Astrocyte of the cerebellum (primary cell): Measurements from ENCODE around the gene MXD1.

Experiments used
- DNase-seq: peaks from one replicate; pipeline ENCODE4 v3.0.0-alpha.2; 2011; ENCODE audit warnings: low read depth
- H3K4me3 ChIP-seq: 2 replicates; pipeline ENCODE4 v1.5.1; 2011; ENCODE audit warnings: mild to moderate bottlenecking, low read depth, low read length, moderate library complexity
- in situ Hi-C: cut with HindIII; loops from 2 replicates; pipeline ENCODE4 v1.10.0; 2017; ENCODE audit warnings: low sequenced_read_pairs
- TF ChIP-seq, protein P1 (sequence below): IDR thresholded peaks from 2 replicates; pipeline ENCODE4 v1.5.1; 2012; ENCODE audit warnings: low read length, low read depth, moderate library complexity, mild to moderate bottlenecking; ENCODE audit errors: missing control alignments

Gene MXD1

DNA sequence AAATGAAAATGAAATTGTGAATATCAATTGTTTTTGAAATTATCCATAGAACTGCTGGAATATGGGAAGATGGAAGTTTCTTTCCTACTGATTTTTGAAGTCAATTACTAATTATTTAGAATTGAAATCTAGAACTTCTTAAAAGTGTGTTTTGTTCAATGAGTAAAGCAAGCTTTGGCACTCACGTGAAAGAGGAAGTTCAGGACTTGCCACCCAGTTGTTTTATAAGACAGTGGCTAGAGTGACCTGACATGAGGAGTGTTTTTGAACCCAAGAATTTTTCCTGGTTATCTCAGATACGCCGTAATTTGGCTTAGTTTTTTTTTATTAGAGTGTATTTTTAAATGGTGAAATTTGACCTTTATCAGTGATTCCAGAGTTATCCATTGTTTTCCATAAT lies 3.5 kb downstream of the MXD1 start:
- in situ Hi-C loops, result loop anchor here (5.0 kb wide), 1 partner anchor 169 kb away; the partner anchor contains the start of gene PCBP1
- no peak overlapping the region for H3K4me3 ChIP-seq
- TF ChIP-seq, protein P1, sequence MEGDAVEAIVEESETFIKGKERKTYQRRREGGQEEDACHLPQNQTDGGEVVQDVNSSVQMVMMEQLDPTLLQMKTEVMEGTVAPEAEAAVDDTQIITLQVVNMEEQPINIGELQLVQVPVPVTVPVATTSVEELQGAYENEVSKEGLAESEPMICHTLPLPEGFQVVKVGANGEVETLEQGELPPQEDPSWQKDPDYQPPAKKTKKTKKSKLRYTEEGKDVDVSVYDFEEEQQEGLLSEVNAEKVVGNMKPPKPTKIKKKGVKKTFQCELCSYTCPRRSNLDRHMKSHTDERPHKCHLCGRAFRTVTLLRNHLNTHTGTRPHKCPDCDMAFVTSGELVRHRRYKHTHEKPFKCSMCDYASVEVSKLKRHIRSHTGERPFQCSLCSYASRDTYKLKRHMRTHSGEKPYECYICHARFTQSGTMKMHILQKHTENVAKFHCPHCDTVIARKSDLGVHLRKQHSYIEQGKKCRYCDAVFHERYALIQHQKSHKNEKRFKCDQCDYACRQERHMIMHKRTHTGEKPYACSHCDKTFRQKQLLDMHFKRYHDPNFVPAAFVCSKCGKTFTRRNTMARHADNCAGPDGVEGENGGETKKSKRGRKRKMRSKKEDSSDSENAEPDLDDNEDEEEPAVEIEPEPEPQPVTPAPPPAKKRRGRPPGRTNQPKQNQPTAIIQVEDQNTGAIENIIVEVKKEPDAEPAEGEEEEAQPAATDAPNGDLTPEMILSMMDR, result no peak
- DNase-seq, result no peak

DNA sequence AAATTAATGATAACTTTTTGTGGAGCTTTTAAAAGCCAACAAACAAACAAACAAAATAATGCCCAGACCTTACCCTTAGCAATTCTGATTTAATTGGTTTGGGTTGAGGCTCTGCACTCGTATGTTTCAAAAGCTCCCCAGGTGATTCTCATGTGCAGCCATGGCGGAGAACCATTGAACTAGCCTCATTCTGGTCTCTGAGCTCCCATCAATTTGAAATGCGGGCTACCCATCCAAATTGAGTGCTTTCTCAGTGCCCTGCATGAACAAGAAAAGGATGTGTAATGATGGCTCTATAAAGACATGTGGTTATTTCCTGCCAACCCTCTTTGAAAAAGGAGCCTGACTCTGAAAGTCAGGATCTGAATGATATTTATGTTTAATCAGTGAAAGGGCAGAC lies 8.2 kb downstream of the MXD1 start:
- in situ Hi-C loops, result no loop called here
- TF ChIP-seq, protein P1, result no peak
- DNase-seq, result no peak
- H3K4me3 ChIP-seq, result no peak overlapping the region

DNA sequence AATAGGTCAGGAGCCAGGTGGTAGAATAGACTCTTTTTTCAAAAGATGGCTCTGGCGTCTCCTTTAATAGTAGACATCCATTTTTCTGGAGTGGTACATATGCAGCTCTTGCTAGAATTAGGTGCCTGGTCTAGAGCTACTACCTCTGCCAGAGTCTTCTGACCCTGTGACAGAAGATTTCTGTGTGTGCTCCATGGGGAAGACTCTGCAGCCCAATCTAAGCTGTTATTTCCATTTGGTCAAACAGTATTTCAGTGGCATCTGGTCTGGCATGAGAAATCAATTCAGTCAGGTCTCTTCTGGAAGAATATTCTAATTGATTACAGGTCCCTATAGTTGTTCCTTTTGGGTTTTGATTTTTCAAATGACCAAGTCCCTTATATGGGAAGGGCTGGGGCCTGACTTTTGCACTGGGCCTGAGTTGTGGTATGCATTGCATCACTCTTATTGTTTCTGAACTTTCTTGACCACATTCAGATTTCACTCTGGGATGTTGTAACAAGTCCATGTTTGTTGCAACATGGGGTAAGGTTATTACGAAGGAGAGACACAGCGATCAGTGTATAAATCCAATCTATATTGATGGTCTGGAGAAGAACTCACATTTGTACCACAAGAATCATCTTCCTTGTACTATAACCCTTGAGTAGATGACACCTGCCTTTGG lies 12.1 kb downstream of the MXD1 start:
- H3K4me3 ChIP-seq, result no peak overlapping the region
- DNase-seq, result no peak
- TF ChIP-seq, protein P1, result no peak
- in situ Hi-C loops, result no loop called here

DNA sequence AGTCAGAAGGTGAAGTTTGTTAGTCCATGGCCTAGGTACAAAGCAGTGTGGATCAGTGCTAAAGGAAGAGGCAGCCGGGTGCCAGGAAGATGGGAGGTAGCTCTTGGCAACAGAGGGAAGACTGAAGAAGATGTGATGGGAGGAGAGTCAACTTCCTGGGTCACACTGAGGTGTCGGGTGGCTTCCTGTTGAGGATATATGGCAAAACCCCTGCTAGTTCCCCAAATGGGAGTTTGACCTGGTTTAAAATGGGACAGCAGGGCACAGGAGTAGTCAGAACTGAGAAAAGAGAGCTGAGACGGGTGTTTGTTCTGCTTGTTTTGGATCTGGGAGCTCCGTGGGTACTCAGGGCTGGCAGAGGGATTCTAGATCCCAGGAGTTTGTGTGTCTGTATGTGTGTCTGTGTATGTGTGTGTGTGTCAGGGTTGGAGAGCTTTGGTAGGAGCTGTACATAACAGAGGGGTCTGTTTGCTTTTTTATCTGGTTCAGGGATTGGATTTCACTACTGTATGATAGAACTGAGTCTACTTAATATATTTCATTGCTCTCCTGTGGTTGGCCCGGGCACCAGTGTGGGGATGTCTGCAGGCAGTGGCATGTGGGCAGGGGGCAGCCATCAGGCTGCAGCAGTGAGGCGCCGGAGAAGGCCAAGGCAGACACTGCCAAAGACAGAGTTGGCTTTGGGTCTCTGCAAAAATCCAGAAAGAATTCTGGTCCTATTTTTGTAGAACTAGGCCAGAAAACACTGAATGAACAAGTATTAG lies 17.1 kb downstream of the MXD1 start:
- no peak for DNase-seq
- no peak overlapping the region for H3K4me3 ChIP-seq
- in situ Hi-C loops, result loop anchor here (10.0 kb wide), 1 partner anchor 213 kb away; no protein-coding TSS in a partner anchor
- TF ChIP-seq, protein P1, result no peak

DNA sequence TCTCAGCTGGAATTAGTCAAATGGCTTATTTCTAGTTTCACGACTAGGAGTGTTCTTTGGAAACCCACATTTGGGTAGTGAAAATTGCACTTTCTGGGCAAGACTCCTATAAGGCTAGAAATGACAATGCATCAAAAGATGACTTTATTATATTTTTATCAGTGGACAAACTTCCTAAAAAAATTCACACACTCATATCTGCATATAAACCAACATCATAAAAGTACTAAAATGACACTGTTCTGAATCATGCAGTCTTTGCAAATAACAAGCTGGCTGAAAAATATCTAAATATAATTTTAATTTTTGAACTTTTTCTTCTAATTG lies 17.6 kb downstream of the MXD1 start:
- no peak for DNase-seq
- in situ Hi-C loops, result loop anchor here (10.0 kb wide), 1 partner anchor 212 kb away; no protein-coding TSS in a partner anchor
- no peak overlapping the region for H3K4me3 ChIP-seq
- TF ChIP-seq, protein P1, result no peak

DNA sequence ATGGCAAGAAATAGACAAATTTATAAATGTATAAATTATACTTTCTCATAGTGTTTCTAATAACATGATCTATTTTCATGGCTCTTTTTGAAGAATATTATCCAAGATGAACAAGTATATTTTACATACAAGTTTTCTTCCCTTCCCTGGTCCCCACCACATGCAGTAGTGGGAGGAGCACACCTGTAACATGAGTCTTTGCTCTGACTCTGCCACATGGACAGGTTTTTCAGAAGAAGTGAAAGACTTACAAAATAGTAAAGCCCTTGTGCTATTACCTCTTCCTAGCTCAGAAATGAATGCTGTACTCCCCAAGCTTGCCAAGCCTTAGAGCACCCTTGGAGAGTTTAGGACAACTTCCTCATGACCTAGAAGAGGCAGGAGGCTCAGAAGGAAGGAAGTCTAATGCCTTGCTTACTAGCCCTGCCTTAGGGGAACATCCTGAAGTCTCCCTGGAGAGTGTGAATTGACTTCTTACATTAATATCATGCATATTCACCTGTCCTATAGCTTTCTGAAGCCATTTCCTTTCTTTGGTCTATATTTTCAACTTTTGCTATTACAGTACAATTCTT lies 18.4 kb downstream of the MXD1 start:
- no peak for DNase-seq
- in situ Hi-C loops, result loop anchor here (10.0 kb wide), 1 partner anchor 211 kb away; no protein-coding TSS in a partner anchor
- no peak overlapping the region for H3K4me3 ChIP-seq
- TF ChIP-seq, protein P1, result no peak
